ENCODE results near the gene CHFR.

CHFR gene

GRCh38 chr12:132789099-132789471 lies 98.3 kb downstream of the CHFR start:
- no peak for DNase-seq (ENCODE audit: low read depth)
- no peak overlapping the region for H3K4me3 ChIP-seq (ENCODE audit: control insufficient read depth, low read depth, low read length)
- TF ChIP-seq CTCF (IDR thresholded peaks at IDR 0.05; ENCODE audit: control insufficient read depth, insufficient read depth, low read depth, low read length, missing control alignments): no peak

DNA sequence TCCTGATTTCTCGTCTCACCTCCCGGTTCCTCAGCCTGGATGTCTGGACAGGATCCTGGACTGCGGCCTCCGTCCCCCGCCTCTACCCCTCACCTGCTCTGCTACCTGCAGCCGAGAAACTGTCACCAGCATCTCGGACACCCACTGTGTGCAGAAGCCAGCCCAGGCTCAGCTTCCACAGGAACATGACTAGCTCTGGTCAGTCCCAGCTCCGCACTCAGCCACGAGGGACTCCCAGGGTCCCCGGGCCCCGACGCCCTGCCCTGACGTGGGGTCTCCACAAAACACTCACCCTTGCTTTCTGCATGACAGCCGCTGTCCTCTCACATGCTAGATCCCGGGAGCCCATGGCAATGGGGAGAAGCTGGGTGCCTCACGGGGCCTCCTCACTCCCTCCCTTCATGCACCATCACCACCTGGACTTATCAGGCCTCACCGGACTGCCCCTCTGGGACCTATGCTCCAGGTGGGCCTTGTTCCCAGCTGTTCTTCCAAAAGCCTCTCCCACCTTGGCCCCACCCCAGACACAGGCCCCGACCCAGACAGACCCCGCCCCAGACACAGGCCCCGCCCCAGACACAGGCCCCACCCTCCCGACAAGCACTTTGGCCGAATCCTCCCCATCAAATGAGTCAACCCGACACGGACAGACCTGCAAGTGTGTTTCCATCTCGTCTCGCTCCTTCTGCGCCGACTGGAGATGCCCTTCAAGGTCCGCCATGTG lies 98.9 kb downstream of the CHFR start:
- H3K4me3 ChIP-seq (ENCODE audit: control insufficient read depth, low read depth, low read length): no peak overlapping the region
- no peak for TF ChIP-seq CTCF (IDR thresholded peaks at IDR 0.05; ENCODE audit: control insufficient read depth, insufficient read depth, low read depth, low read length, missing control alignments)
- DNase-seq (ENCODE audit: low read depth): no peak

DNA sequence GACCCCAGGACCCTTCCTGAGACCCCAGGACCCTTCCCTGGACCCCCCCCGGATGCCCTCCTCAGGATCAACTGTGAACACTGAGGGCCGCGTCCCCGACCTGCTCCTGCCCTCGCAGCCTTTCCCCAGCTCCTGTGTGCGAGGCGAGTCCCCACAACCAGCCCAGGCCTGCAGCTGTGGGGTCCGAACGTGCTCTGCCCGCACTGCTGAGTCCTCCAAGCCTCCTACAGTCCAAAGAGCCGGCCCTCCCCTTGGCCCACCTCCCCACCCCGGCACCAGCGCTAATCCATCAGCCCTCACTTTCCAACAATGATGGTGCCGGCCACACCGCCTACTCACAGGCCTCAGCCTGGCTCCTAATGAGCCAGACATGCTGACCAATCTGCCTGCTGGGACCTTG lies 99.5 kb downstream of the CHFR start:
- TF ChIP-seq CTCF (IDR thresholded peaks at IDR 0.05; ENCODE audit: control insufficient read depth, insufficient read depth, low read depth, low read length, missing control alignments): no peak
- DNase-seq (ENCODE audit: low read depth): no peak
- no peak overlapping the region for H3K4me3 ChIP-seq (ENCODE audit: control insufficient read depth, low read depth, low read length)

DNA sequence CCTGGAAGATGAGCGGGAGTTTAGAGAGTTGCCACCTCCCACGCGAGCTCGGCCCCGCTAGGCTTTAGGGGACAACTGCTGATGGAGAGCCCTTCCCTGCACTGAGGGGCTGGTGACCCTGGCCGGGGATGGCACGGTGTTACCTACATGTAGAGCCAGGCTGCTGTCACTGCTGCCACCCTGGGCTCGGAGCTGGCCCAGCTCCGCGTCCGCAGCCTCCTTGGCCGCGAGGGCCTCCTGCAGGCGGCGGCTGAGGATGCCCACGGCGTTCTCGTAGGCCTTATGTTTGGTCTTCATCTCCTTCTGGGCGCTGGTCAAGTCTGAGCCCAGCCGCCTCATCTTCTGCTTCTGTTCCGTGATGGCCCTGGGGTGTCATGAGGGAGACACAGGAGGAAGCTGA lies 101.2 kb downstream of the CHFR start:
- no peak for DNase-seq (ENCODE audit: low read depth)
- H3K4me3 ChIP-seq (ENCODE audit: control insufficient read depth, low read depth, low read length): no peak overlapping the region
- no peak for TF ChIP-seq CTCF (IDR thresholded peaks at IDR 0.05; ENCODE audit: control insufficient read depth, insufficient read depth, low read depth, low read length, missing control alignments)

- no peak for DNase-seq (ENCODE audit: low read depth)
- H3K4me3 ChIP-seq (ENCODE audit: control insufficient read depth, low read depth, low read length): no peak overlapping the region
- no peak for TF ChIP-seq CTCF (IDR thresholded peaks at IDR 0.05; ENCODE audit: control insufficient read depth, insufficient read depth, low read depth, low read length, missing control alignments)
These were observed 102.8 kb downstream of the CHFR start for GRCh38 chr12:132784580-132784979.

GRCh38 chr12:132783917-132784531 lies 103.4 kb downstream of the CHFR start:
- TF ChIP-seq CTCF (IDR thresholded peaks at IDR 0.05; ENCODE audit: control insufficient read depth, insufficient read depth, low read depth, low read length, missing control alignments): no peak
- H3K4me3 ChIP-seq (ENCODE audit: control insufficient read depth, low read depth, low read length): no peak overlapping the region
- no peak for DNase-seq (ENCODE audit: low read depth)

Data from AG09309 (cell line).